HS-5 (cell line): Measurements from ENCODE around the gene SUGCT.
A peak's percentile ranks its signal among the peaks of the same experiment; 100 is the strongest.

Source experiments
- DNase-seq: peaks from one replicate; pipeline ENCODE4 v3.0.0-alpha.2; 2012; ENCODE audit warnings: low read depth

The SUGCT gene

DNA sequence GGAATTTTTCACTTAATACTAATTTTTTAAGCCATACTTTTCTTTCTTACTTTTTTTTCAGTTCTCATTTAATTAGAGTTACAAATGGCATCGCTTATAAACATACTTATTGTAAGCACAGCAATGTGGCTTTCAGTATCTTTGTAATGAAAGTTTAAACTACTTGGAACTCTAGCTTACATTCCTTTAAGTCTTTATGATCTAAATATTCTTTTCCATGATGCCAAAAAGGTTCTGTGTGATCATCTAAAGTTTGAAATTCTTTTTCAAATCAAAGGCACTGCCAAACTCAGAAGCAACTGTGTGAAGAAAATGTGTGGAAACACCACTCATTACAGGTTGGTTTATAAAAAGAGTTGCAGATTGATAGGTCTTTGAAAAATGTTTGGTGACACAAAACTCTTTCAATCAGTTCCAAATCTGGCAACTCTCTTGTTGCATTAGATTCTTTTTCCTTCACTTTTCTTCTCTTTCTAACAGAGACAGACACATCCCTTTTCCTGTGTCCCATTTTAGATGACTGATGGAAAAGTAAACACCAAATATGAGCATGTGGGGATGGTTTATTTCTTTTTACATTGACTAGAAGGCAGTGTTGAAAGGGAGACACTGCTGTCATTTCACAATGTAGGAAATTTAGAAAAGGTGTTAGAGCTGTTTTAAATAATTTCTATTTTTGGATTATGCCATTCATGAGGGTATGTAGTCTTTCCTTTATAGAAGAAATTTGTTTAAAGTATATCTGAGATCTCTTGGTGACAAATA lies 392.3 kb downstream of the SUGCT start:
- no peak for DNase-seq

DNA sequence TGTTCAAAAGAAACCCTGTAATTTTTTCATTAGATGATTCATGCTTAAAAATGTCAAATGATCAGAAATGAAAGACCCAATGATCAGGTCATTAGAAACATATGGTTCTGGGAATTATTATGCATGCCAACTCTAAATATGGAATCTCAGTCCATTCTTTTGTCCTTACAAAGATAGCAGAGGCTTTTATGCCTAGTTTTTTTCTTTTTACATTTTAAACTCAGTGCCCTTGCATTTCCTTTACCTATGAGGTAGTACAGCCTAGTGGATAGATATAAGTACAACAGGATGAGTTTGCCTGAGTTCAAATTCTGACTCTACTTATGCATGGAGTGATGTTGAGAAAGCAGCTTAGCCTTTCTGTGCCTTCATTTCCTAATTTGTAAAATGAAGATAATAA lies 392.9 kb downstream of the SUGCT start:
- DNase-seq, result no peak

DNA sequence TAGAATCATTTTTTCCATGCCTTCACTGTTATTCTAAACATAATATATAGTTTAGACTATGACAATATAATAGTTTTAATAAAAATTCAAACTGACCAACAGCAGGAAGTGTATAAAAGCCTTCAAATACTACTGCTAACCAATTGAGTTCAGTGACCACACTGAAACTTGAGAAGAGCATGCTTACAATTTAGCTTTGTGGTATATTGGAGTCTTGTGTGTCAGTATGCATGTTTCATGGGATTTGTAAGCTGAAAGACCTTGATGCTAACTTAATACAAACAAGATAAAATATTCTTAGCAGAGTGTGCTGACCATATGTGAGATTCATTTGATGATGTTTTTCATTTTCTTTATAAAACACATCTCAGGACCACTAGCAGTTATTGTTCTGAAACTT lies 395.5 kb downstream of the SUGCT start:
- no peak for DNase-seq

DNA sequence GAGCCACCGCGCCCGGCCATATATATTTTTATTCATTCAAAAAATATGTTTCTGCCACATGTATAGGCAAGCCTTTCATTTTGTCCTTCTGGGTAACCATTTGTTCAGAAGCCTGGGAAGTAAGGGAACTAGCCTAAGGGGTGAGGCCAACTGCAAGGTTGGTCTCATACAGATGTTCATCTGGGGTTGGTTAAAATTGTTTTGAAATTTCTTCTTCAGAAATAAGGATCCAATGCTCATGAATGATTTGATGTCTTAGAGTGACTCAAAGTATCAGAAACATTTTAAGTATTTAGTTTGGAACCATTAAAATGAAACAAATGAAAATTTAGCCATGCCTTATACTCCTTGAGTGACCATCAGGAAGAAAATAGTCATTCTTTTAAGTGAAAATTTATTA lies 397.2 kb downstream of the SUGCT start:
- DNase-seq, result no peak

DNA sequence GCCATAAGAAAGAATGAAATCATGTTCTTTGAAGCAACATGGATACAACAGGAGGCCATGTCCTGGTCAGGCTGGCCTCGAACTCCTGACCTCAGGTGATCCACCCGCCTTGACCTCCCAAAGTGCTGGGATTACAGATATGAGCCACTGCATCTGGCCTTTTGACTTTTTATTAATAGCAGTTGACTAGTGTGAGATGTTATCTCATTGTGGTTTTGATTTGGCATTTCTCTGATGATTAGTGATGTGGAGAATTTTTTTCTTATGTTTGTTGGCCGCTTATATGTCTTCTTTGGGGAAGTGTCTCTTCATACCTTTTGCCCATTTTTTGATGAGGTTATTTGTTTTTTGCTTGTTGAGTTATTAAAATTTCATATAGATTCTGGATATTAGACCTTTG lies 400.9 kb downstream of the SUGCT start:
- DNase-seq, result no peak

- no peak for DNase-seq
Observed at GRCh38 chr7:40536421-40536820, 401.6 kb downstream of the SUGCT start.

GRCh38 chr7:40538281-40538680 lies 403.5 kb downstream of the SUGCT start:
- no peak for DNase-seq

GRCh38 chr7:40541336-40541735 lies 406.5 kb downstream of the SUGCT start:
- DNase-seq, result no peak

- no peak for DNase-seq
Observed at GRCh38 chr7:40542982-40543741, 408.4 kb downstream of the SUGCT start.

GRCh38 chr7:40544221-40544723 lies 409.5 kb downstream of the SUGCT start:
- no peak for DNase-seq

DNA sequence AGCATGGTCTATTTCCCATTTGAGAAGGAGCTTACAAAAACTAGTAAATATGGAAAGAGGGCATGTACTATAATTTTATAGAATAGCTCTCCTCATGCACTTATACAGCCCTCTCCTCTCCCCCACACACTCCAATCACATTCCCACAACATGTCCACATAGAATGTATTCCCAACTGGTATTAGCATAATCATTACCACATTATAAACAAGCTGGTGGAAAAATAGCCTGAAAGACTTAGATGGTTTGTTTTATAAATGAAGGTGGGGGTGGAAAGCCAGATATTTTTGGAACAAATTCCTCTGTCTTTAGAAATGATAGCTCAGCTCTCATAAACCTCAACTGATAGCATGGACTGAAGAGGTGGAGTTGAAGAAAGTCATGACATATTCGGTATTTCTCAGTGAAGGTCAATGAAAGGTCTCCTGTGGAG lies 410.1 kb downstream of the SUGCT start:
- DNase-seq, result no peak

DNA sequence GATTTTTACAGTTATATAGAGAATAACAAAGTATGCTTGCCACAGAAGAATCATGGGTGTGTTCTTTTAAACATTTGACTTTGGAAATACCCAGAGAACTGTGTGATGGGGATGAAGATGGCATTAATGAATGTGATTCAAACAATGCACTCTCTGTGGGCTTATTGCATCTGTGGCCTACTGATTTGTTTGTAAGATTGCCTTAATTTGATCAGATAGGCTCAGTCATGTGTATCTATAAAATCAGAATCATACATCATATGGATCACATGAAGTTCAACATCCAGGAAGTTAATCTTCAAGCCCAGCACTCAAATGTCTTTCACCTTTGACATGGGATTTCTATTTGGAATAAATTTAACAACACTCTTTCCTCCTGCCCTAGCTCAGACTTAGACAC lies 410.9 kb downstream of the SUGCT start:
- DNase-seq, result no peak

- no peak for DNase-seq
Observed at GRCh38 chr7:40546616-40547501, 412.1 kb downstream of the SUGCT start.

DNA sequence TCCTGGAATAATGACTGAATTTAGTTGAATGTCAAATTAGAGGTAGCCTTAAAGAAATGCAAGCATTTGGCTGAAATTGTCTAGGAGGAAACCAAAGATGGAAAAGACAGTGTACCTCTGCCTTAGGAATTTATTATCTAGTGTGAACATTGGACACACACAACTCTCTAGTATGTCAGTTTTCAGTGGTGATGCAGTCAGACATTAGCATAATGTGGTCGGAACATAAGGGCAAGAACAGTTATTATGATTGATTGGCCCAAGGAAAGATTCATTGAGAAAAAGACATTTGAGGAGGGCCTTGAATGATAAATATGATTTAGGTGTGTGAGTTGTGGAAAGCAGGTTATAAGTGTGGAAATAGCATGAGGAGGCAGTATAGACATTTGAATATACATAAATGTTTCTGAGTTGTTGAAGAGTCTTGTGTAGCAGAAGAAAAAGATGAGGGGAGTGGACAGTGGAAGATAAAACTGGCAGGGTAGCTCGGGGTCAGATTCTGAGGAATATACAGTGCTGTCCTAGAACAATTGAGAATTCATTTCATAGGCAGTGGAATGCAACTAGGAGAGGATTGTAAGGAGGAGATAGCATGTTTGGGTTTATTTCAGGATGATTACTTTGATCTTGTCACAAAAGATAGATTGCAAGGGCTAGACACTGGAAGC lies 414.7 kb downstream of the SUGCT start:
- no peak for DNase-seq

DNA sequence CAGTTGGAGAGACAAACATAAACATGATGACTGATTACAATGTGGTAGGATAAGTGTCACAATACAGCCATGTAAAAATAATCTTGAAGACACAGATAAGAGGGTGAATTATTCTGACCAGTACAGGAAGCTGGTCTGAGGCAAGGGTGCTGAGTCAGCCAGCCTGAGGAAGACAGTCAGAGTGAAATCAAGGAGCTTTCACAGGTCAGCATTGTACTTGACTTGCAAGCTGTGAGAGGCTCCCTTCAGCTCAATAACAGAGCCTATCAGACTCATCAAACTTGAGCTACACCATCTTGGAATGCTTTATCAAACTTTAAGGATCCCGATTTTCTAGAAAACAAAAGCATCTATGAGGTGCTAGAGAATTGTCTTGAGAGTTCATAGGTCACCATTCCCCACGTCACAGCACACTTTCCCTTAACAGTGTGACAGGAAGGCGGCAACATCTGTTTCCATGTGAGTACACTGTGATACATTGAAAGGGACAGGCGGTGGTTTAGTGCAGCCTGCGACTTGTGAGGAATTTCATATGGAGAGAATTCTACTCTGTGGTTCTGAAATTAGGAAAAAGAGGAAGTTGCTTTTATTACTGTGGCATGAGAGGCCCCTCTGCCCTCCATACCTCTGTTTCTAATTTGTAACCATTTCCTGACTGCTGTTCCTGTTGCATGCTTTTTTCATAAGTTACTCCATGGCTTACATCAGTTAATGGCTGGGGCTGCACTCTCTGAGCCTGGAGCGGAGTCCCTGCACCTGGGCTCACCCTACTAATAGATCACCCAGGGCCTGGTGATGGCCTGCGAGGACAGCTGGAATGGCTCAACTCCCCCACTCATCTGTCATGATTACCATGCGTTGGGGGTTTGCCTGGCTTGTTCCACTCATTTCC lies 417.1 kb downstream of the SUGCT start:
- peak; percentile 82 for DNase-seq

DNA sequence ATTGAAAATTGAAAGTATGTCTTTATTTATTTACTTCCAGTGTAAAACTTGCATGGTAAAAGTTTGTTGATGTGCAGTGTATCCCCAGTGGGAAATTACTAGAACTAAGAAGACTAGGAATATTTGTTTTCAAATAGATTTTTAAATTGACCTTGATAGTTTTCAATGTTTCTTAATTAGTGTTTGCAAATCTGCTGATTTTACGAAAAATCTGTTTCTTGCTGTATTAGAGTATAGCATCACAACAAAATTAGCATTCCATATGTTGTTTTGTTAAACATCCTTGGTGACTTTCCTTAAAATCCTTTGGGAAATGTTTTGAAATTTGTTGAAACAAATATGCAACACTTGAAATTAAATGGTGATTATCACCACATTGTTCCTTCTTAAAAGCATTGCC lies 425.9 kb downstream of the SUGCT start:
- no peak for DNase-seq

DNA sequence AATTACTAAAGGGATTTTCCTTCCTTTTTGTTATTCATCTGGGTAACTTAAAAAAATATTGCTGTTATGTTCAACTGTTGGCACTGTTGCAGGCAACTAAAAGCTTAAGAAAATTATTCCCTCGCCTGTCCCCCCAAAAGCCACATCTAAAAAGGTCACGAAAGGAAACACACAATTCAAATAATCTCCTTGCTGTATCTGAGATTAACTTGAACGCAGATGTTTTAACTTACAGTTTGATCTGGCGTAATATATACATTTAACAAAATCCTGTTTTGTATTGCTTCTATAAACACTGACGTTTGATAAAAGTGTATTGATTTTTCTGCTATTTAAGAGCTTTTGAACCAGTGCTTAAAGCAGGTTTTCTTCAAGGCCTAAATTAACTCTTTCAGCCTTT lies 432.1 kb downstream of the SUGCT start:
- DNase-seq, result no peak

DNA sequence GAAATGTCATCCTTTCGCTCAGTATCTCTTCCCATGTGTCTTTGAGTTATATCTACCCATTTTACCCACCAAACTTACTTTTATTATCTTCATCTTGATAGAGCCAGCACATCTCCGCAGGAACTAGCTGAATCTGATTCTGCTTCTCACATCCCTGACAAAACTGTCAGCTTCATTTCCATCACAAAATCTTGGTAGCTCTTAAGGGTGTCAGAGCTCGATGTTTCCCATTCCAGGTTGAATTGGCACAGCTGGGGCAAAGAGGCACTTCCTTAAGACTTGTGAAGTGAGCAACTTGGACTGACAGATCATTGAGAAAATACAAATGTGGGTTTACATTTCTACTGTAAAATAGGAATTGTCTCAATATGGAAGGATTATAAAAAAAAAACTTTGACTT lies 434.5 kb downstream of the SUGCT start:
- DNase-seq, result no peak

- DNase-seq, result no peak
Observed at GRCh38 chr7:40570223-40570622, 435.4 kb downstream of the SUGCT start.

GRCh38 chr7:40571796-40572195 lies 437.0 kb downstream of the SUGCT start:
- peak; percentile 53 for DNase-seq
